HUES48 (cell line): Measurements from ENCODE around the gene NR3C2.
A peak's percentile ranks its signal among the peaks of the same experiment; 100 is the strongest.

Experiments
- H3K27ac ChIP-seq: one replicate; pipeline ENCODE4 v1.7.0; 2013; ENCODE audit warnings: low read depth, low read length, inconsistent platforms
- H3K27me3 ChIP-seq: 2 replicates; pipeline ENCODE4 v1.6.1; 2013; ENCODE audit warnings: mild to moderate bottlenecking, low read length; ENCODE audit not compliant: control insufficient read depth, insufficient read depth
- H3K36me3 ChIP-seq: 2 replicates; pipeline ENCODE4 v1.6.1; 2013; ENCODE audit warnings: low read length; ENCODE audit not compliant: control insufficient read depth, insufficient read depth
- H3K4me1 ChIP-seq: 2 replicates; pipeline ENCODE4 v1.6.1; 2013; ENCODE audit warnings: mild to moderate bottlenecking, low read length; ENCODE audit not compliant: control insufficient read depth, insufficient read depth
- H3K4me3 ChIP-seq: 2 replicates; pipeline ENCODE4 v1.5.1; 2013; ENCODE audit warnings: mild to moderate bottlenecking, low read depth, low read length
- H3K9ac ChIP-seq: 2 replicates; pipeline ENCODE4 v1.6.1; 2013; ENCODE audit warnings: mild to moderate bottlenecking, low read depth, low read length, moderate library complexity
- H3K9me3 ChIP-seq: 2 replicates; pipeline ENCODE4 v1.6.1; 2013; ENCODE audit warnings: low read length; ENCODE audit not compliant: control insufficient read depth, insufficient read depth

Gene NR3C2

GRCh38 chr4:148445860-148446330 is 3.7 kb upstream of the NR3C2 start:
- Histone ChIP-seq H3K9ac (no peak overlapping the region), H3K27ac (no peak overlapping the region), H3K9me3 (no peaks in the 10 kb centered on the region), H3K4me3 (peak overlapping the region; percentile 62), H3K4me1 (peaks cover 14% of the 10 kb centered on the region; the same call in 1 of the 2 replicates), H3K27me3 (peaks cover 53% of the 10 kb centered on the region), H3K36me3 (no peaks in the 10 kb centered on the region)

GRCh38 chr4:148445071-148445859 is 3.1 kb upstream of the NR3C2 start:
- H3K4me3 ChIP-seq, result peak overlapping the region; percentile 62
- peaks cover 20% of the 10 kb centered on the region for H3K4me1 ChIP-seq
- no peak overlapping the region for H3K9ac ChIP-seq
- H3K27ac ChIP-seq, result no peak overlapping the region
- no peaks in the 10 kb centered on the region for H3K9me3 ChIP-seq
- no peaks in the 10 kb centered on the region for H3K36me3 ChIP-seq
- peaks cover 59% of the 10 kb centered on the region for H3K27me3 ChIP-seq

GRCh38 chr4:148444296-148445070 is 2.3 kb upstream of the NR3C2 start:
- no peaks in the 10 kb centered on the region for H3K36me3 ChIP-seq
- H3K9ac ChIP-seq, result no peak overlapping the region
- H3K4me1 ChIP-seq, result peaks cover 28% of the 10 kb centered on the region
- no peak overlapping the region for H3K27ac ChIP-seq
- H3K4me3 ChIP-seq, result peak overlapping the region; percentile 62
- no peaks in the 10 kb centered on the region for H3K9me3 ChIP-seq
- H3K27me3 ChIP-seq, result peaks cover 59% of the 10 kb centered on the region

- no peaks in the 10 kb centered on the region for H3K9me3 ChIP-seq
- H3K4me1 ChIP-seq, result peaks cover 33% of the 10 kb centered on the region
- H3K27me3 ChIP-seq, result peaks cover 59% of the 10 kb centered on the region
- H3K36me3 ChIP-seq, result no peaks in the 10 kb centered on the region
- H3K9ac ChIP-seq, result no peak overlapping the region
- H3K27ac ChIP-seq, result no peak overlapping the region
- peak overlapping the region; percentile 62 for H3K4me3 ChIP-seq
Observed at GRCh38 chr4:148443512-148444295, 1.5 kb upstream of the NR3C2 start.

GRCh38 chr4:148442832-148443511 is 758 bp upstream of the NR3C2 start:
- Histone ChIP-seq H3K36me3 (no peaks in the 10 kb centered on the region), H3K4me3 (peak overlapping the region; percentile 62), H3K27ac (no peak overlapping the region), H3K9me3 (no peaks in the 10 kb centered on the region), H3K27me3 (peaks cover 59% of the 10 kb centered on the region), H3K9ac (no peak overlapping the region), H3K4me1 (peaks cover 33% of the 10 kb centered on the region)

- Histone ChIP-seq H3K36me3 (no peaks in the 10 kb centered on the region), H3K4me1 (peaks cover 29% of the 10 kb centered on the region), H3K9me3 (no peaks in the 10 kb centered on the region), H3K27ac (no peak overlapping the region), H3K27me3 (peaks cover 46% of the 10 kb centered on the region), H3K9ac (peak overlapping the region; percentile 34; the same call in 1 of the 2 replicates), H3K4me3 (peak overlapping the region; percentile 62)
Observed at GRCh38 chr4:148441624-148441985, 609 bp downstream of the NR3C2 start.

GRCh38 chr4:148438047-148438446 is 4.2 kb downstream of the NR3C2 start:
- H3K27me3 ChIP-seq, result peaks cover 20% of the 10 kb centered on the region
- H3K4me1 ChIP-seq, result peaks cover 26% of the 10 kb centered on the region
- H3K4me3 ChIP-seq, result no peak overlapping the region
- H3K9me3 ChIP-seq, result no peaks in the 10 kb centered on the region
- no peak overlapping the region for H3K9ac ChIP-seq
- no peak overlapping the region for H3K27ac ChIP-seq
- no peaks in the 10 kb centered on the region for H3K36me3 ChIP-seq

GRCh38 chr4:148437439-148437838 is 4.8 kb downstream of the NR3C2 start:
- peaks cover 15% of the 10 kb centered on the region for H3K27me3 ChIP-seq
- H3K4me3 ChIP-seq, result no peak overlapping the region
- peaks cover 26% of the 10 kb centered on the region for H3K4me1 ChIP-seq
- no peak overlapping the region for H3K9ac ChIP-seq
- H3K9me3 ChIP-seq, result no peaks in the 10 kb centered on the region
- no peaks in the 10 kb centered on the region for H3K36me3 ChIP-seq
- no peak overlapping the region for H3K27ac ChIP-seq

- Histone ChIP-seq H3K4me3 (no peak overlapping the region), H3K9me3 (no peaks in the 10 kb centered on the region), H3K4me1 (peaks cover 26% of the 10 kb centered on the region), H3K27ac (no peak overlapping the region), H3K36me3 (no peaks in the 10 kb centered on the region), H3K27me3 (peaks cover 12% of the 10 kb centered on the region), H3K9ac (no peak overlapping the region)
Observed at GRCh38 chr4:148436512-148436911, 5.7 kb downstream of the NR3C2 start.

GRCh38 chr4:148435654-148436406 is 6.4 kb downstream of the NR3C2 start:
- Histone ChIP-seq H3K27ac (no peak overlapping the region), H3K27me3 (peaks cover 5% of the 10 kb centered on the region), H3K4me1 (peaks cover 19% of the 10 kb centered on the region), H3K9ac (no peak overlapping the region), H3K9me3 (no peaks in the 10 kb centered on the region), H3K36me3 (no peaks in the 10 kb centered on the region), H3K4me3 (no peak overlapping the region)
